GM23248 (cell line): Measurements from ENCODE around the gene BTNL9. TPM values are rescaled to one million over a fixed set of nuclear protein-coding genes. Genes with fewer than 3 reads are reported as not detected.
"Not testable (repeated sequence)": the region's sequence is repeated elsewhere in the genome, so short reads cannot be mapped to it uniquely, and the experiment has no call there.

Experiments used
- DNase-seq: peaks from one replicate; pipeline ENCODE4 v3.0.0-alpha.2; 2015
- H2AFZ ChIP-seq: fragments of 200-600 bp; sonication (generic); 2 replicates; pipeline ENCODE4 v1.6.1; 2016; ENCODE audit warnings: antibody characterized with exemption
- H3F3A ChIP-seq: fragments of 200-600 bp; sonication (generic); 2 replicates; pipeline ENCODE4 v1.6.1; 2016; ENCODE audit warnings: mild to moderate bottlenecking, antibody characterized with exemption, mixed run types; ENCODE audit not compliant: insufficient read depth
- H3K27ac ChIP-seq: fragments of 200-600 bp; sonication (generic); 2 replicates; pipeline ENCODE4 v1.5.1; 2016; ENCODE audit warnings: mild to moderate bottlenecking
- H3K27me3 ChIP-seq: fragments of 200-600 bp; sonication (generic); replicated peaks from 2 replicates; pipeline ENCODE4 v1.6.1; 2016; ENCODE audit warnings: mild to moderate bottlenecking; ENCODE audit not compliant: insufficient read depth
- H3K36me3 ChIP-seq: fragments of 200-600 bp; sonication (generic); 2 replicates; pipeline ENCODE4 v1.6.1; 2016; ENCODE audit warnings: low read depth, mild to moderate bottlenecking
- H3K4me1 ChIP-seq: fragments of 200-600 bp; sonication (generic); 2 replicates; pipeline ENCODE4 v1.6.1; 2016; ENCODE audit warnings: mild to moderate bottlenecking; ENCODE audit not compliant: insufficient read depth
- H3K4me2 ChIP-seq: fragments of 200-600 bp; sonication (generic); one replicate; pipeline ENCODE4 v1.6.1; 2016; ENCODE audit warnings: mild to moderate bottlenecking; ENCODE audit not compliant: unreplicated experiment
- H3K4me3 ChIP-seq: fragments of 200-600 bp; sonication (generic); 2 replicates; pipeline ENCODE4 v1.5.1; 2016; ENCODE audit warnings: mild to moderate bottlenecking
- H3K79me2 ChIP-seq: fragments of 200-600 bp; sonication (generic); 2 replicates; pipeline ENCODE4 v1.6.1; 2016; ENCODE audit warnings: mild to moderate bottlenecking; ENCODE audit not compliant: insufficient read depth
- H3K9ac ChIP-seq: fragments of 200-600 bp; sonication (generic); 2 replicates; pipeline ENCODE4 v1.6.1; 2016; ENCODE audit warnings: mild to moderate bottlenecking
- H3K9me2 ChIP-seq: fragments of 200-600 bp; sonication (generic); 2 replicates; pipeline ENCODE4 v1.6.1; 2016; ENCODE audit warnings: mixed run types, mild to moderate bottlenecking, moderate library complexity; ENCODE audit not compliant: insufficient read depth
- H3K9me3 ChIP-seq: fragments of 200-600 bp; sonication (generic); one replicate; pipeline ENCODE4 v1.6.1; 2017; ENCODE audit warnings: low read depth
- H4K20me1 ChIP-seq: fragments of 200-600 bp; sonication (generic); 2 replicates; pipeline ENCODE4 v1.6.0; 2016; ENCODE audit not compliant: insufficient read depth
- EZH2 ChIP-seq: fragments of 200-600 bp; sonication (generic); IDR thresholded peaks from 2 replicates; pipeline ENCODE4 v1.6.1; 2018; ENCODE audit warnings: antibody characterized with exemption, mild to moderate bottlenecking; ENCODE audit not compliant: insufficient read depth, poor library complexity, severe bottlenecking
- EZH2phosphoT487 ChIP-seq: fragments of 200-600 bp; sonication (generic); IDR thresholded peaks from 2 replicates; pipeline ENCODE4 v1.6.1; 2018; ENCODE audit warnings: antibody characterized with exemption, moderate library complexity, mild to moderate bottlenecking, low read depth; ENCODE audit not compliant: insufficient read depth
- WGBS, 2 experiments: methylation state at CpG; one replicate each; pipeline ENCODE4 v1.1.6; 2015 to 2017; ENCODE audit warnings: low lambda C conversion rate in 2 of 2, low coverage in 1 of 2; ENCODE audit errors: missing lambda C conversion rate in 2 of 2; 5-methylcytosine and 5-hydroxymethylcytosine counted together
- in situ Hi-C: fragments of 300-500 bp; cut with MboI; formaldehyde crosslinking; loops from 2 replicates; pipeline ENCODE4 v1.15.0; 2020
- polyA plus RNA-seq: library from polyadenylated mRNA; unstranded; fragments of >200 nt; fragmentation: Nextera tagmentation; extraction: Ambion mirVana; gene quantifications from 2 replicates; pipeline ENCODE4 v1.2.1, GENCODE V29; 2016
- total RNA-seq: library from RNA; depleted of rRNA; stranded (reverse); fragments of >200 nt; shearing (Covaris generic); gene quantifications from 2 replicates; pipeline ENCODE4 v1.2.3, GENCODE V29; 2014

The BTNL9 gene
- total and polyA plus RNA-seq, 2 experiments from 2014 or later: not detected

DNA sequence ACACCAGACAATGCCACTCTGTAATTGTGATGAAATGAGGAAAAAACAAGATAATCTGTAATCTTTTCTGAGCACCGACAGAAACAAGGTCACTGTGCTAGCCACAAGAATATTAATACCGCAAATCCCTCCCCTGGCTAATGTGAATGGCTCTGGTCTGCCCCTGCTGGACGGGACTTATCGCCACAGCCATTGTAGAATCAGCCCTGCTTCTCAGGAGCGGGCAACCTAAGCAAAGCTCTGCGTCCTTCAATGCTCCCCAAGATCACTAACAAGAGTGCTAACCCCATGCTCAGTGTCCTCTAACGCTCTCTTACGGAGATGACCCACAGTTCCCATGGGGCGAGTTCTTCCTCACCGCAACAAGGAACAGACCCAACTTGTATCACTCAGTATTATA is 48.2 kb downstream of the BTNL9 start:
- Histone ChIP-seq H3K9me3 (no peaks in the 10 kb centered on the region), H3K27ac (no peak overlapping the region), H4K20me1 (no peaks in the 10 kb centered on the region), H3K79me2 (no peaks in the 10 kb centered on the region), H3K9me2 (no peaks in the 10 kb centered on the region), H3K4me2 (no peak overlapping the region), H3K4me1 (no peaks in the 10 kb centered on the region), H3K27me3 (peaks cover 10% of the 10 kb centered on the region; the same call in 1 of the 2 replicates), H3K9ac (no peak overlapping the region), H2AFZ (no peak overlapping the region), H3F3A (no peaks in the 10 kb centered on the region), H3K4me3 (no peak overlapping the region), H3K36me3 (no peaks in the 10 kb centered on the region)
- 37% methylated on average over 10 of the region's 10 CpGs for WGBS, 2 experiments
- in situ Hi-C loops: no loop called here
- DNase-seq: peak; percentile 42
- TF ChIP-seq EZH2phosphoT487: no peak
- TF ChIP-seq EZH2: no peak

DNA sequence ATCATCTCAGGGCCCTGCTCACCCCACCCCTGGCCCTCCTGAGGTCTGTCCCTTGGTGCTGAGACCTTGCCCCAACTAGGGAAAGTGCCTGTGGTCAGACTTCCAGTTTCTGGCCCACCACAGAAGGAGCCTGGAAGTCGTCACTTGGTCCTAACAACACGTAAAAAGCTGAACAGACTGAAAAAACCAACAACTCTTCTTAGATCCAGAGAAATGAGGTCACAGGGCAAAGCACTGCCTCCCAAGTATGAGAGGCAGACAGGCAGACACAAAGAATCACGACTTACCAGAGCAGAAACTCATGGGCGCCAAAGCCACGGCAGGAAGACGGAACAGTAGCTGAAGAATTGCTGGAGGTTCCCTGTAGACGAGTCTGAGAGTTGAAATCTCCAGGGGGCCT is 52.4 kb downstream of the BTNL9 start:
- in situ Hi-C loops: no loop called here
- Histone ChIP-seq H4K20me1 (no peaks in the 10 kb centered on the region), H3F3A (no peaks in the 10 kb centered on the region), H3K36me3 (no peaks in the 10 kb centered on the region), H3K9me3 (no peaks in the 10 kb centered on the region), H3K9me2 (no peaks in the 10 kb centered on the region), H3K9ac (no peak overlapping the region), H3K4me1 (no peaks in the 10 kb centered on the region), H3K4me3 (no peak overlapping the region), H3K27ac (no peak overlapping the region), H2AFZ (no peak overlapping the region), H3K79me2 (no peaks in the 10 kb centered on the region), H3K4me2 (no peak overlapping the region), H3K27me3 (no peaks in the 10 kb centered on the region)
- no peak for DNase-seq
- WGBS, 2 experiments: 46 to 73% methylated on average over 7 of the region's 7 CpGs
- no peak for TF ChIP-seq EZH2
- TF ChIP-seq EZH2phosphoT487: no peak

DNA sequence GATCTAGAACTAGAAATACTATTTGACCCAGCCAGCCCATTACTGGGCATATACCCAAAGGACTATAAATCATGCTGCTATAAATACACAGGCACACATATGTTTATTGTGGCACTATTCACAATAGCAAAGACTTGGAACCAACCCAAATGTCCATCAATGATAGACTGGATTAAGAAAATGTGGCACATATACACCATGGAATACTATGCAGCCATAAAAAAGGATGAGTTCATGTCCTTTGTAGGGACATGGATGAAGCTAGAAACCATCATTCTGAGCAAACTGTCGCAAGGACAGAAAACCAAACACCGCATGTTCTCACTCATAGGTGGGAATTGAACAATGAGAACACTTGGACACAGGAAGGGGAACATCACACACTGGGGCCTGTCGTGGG is 55.1 kb downstream of the BTNL9 start:
- H3K4me2 ChIP-seq, H3K9me2 ChIP-seq, DNase-seq, H3F3A ChIP-seq, H2AFZ ChIP-seq, H3K9ac ChIP-seq, H3K9me3 ChIP-seq, H4K20me1 ChIP-seq, H3K36me3 ChIP-seq, H3K27ac ChIP-seq, H3K4me3 ChIP-seq, H3K4me1 ChIP-seq, H3K79me2 ChIP-seq, in situ Hi-C loops: not testable (repeated sequence)
- 56 to 70% methylated on average over 3 of the region's 3 CpGs for WGBS, 2 experiments
- H3K27me3 ChIP-seq: peaks cover 15% of the 10 kb centered on the region

DNA sequence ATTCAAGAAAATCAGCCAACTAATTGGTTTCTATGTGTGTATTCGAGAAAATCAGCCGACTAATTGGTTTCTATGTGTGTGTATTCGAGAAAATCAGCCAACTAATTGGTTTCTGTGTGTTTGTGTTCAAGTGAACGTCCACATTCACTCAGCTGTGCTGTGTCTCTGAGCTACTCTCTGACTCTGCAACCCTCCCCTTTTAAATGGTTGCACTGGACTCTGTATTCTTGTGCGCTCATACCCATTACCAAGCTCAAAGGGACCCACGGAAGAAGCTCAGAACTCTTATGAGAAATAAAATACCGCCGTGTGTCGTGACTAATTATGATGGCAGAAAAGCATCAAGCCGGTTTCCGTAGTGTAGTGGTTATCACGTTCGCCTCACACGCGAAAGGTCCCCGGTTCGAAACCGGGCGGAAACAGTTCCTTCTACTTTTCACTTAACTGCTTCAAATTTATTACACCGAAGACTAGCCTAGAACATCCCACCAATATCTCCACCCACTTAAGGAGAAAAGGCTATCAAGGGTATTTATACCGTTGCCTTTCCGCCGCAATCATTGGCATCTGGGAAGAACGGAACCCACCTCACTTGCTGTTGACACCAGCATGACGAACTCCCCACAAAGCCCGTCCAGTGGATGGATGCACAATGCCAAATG is 56.8 kb downstream of the BTNL9 start:
- H3K9ac ChIP-seq, H2AFZ ChIP-seq, H3K27ac ChIP-seq, H3K4me1 ChIP-seq, H3K36me3 ChIP-seq, H4K20me1 ChIP-seq, H3K4me2 ChIP-seq, H3K4me3 ChIP-seq, H3F3A ChIP-seq, H3K79me2 ChIP-seq, DNase-seq, in situ Hi-C loops, H3K9me3 ChIP-seq, H3K9me2 ChIP-seq: not testable (repeated sequence)
- no CpG with 5 or more reads among the region's 26 CpGs for WGBS, 2 experiments
- peaks cover 18% of the 10 kb centered on the region for H3K27me3 ChIP-seq

DNA sequence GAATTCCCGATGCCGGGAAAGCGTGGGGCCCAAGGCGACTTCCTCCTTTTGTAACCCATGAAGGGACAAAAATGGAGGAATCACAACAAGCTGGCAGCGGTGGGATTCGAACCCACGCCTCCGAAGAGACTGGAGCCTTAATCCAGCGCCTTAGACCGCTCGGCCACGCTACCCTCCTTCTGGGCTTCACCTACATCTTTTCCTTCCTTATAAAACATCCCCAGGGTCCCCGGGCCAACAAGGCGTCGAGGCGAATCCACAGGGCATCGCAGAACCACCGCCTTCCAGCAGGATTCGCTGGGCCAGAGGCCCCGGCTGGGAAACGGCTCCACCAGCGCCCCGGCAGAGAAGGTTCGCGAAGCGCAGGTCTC is 57.3 kb downstream of the BTNL9 start:
- in situ Hi-C loops: not testable (repeated sequence)
- WGBS, 2 experiments: no CpG with 5 or more reads among the region's 26 CpGs

DNA sequence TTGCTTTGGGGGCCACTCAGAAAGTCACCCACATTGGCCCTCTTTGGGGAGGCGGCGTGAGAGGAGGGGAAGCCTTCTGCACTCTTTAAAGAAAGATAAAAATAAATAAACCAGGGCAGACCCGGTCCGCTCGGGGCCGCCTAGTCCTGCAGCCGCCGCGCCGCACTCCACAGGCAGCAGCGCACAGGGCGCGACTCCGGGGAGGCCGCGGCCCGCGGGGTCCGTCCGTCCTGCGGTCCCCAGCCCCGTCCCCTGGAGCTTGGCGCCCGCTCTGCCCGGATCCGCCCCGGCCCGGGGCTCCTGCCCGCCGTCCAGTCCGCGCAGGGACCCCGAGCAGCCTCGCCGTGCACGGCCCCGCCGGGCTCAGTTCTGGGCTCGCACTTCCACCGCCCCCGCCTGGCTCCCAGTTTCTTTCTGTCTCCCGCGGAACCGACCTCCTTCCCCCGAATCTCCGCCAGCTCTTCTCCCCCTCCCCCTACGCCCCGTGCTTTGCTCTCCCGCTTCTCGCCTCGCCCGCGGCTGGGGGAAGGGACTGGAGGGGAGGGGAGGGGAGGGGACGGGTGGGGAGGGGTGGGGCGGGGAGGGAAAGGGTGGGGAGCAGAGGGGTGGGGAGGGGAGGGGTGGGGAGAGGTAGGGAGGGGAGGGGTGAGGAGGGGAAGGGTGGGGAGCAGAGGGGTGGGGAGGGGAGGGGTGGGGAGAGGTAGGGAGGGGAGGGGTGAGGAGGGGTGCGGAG is 57.9 kb downstream of the BTNL9 start:
- H3K36me3 ChIP-seq, H3K9me2 ChIP-seq, H3F3A ChIP-seq, H3K79me2 ChIP-seq, H4K20me1 ChIP-seq, in situ Hi-C loops, H3K9ac ChIP-seq, H3K9me3 ChIP-seq, H3K4me1 ChIP-seq, H3K4me2 ChIP-seq, H3K27ac ChIP-seq, H2AFZ ChIP-seq, DNase-seq, H3K4me3 ChIP-seq: not testable (repeated sequence)
- H3K27me3 ChIP-seq: peaks cover 18% of the 10 kb centered on the region
- WGBS, 2 experiments: 6% methylated on average over 13 of the region's 56 CpGs; no CpG with 5 or more reads in 1 of the 2 experiments

More for the DNA sequence above, 57.3 kb downstream of the BTNL9 start:
- H4K20me1 ChIP-seq, H3K9ac ChIP-seq, DNase-seq, H3F3A ChIP-seq, H3K4me3 ChIP-seq, H3K36me3 ChIP-seq, H3K9me3 ChIP-seq, H2AFZ ChIP-seq, H3K27ac ChIP-seq, H3K79me2 ChIP-seq, H3K4me1 ChIP-seq, H3K9me2 ChIP-seq, H3K4me2 ChIP-seq: not testable (repeated sequence)
- H3K27me3 ChIP-seq: peaks cover 18% of the 10 kb centered on the region
